Keratinocyte (primary cell): ENCODE measurements around the gene KCNJ1. TPM values are rescaled to one million over a fixed set of nuclear protein-coding genes. Genes with fewer than 3 reads are reported as not detected.

Experiments
- DNase-seq: peaks from one replicate; pipeline ENCODE4 v3.0.0-alpha.2; 2011; ENCODE audit warnings: low read depth, missing footprints, low spot score
- FAIRE-seq: peaks from 2 replicates; lab custom pipeline; 2011; peaks lifted over from hg19 to GRCh38; lab: Jason Lieb, UNC
- H2AFZ ChIP-seq: 2 replicates; pipeline ENCODE4 v1.6.0; 2012; ENCODE audit warnings: low read length, control low read depth, inconsistent platforms; ENCODE audit not compliant: control insufficient read depth
- H3K27ac ChIP-seq: 2 replicates; pipeline ENCODE4 v1.5.1; 2011; ENCODE audit warnings: low read length; ENCODE audit not compliant: control insufficient read depth, insufficient read depth
- H3K27me3 ChIP-seq: 3 replicates; pipeline ENCODE4 v1.6.0; 2011; ENCODE audit warnings: low read length; ENCODE audit not compliant: control insufficient read depth, insufficient read depth; ENCODE audit errors: extremely low read depth
- H3K36me3 ChIP-seq, 2 experiments: 2 replicates in 1 of 2; 3 replicates in 1 of 2; pipeline ENCODE4 v1.5.1; 2011; ENCODE audit warnings: low read length in 2 of 2, mild to moderate bottlenecking in 1 of 2; ENCODE audit not compliant: control insufficient read depth in 2 of 2, insufficient read depth in 2 of 2; ENCODE audit errors: extremely low read depth in 1 of 2
- H3K4me1 ChIP-seq: 3 replicates; pipeline ENCODE4 v1.5.1; 2011; ENCODE audit warnings: low read length; ENCODE audit not compliant: control insufficient read depth, insufficient read depth; ENCODE audit errors: extremely low read depth
- H3K4me2 ChIP-seq: 3 replicates; pipeline ENCODE4 v1.6.0; 2011; ENCODE audit warnings: low read depth, low read length; ENCODE audit not compliant: control insufficient read depth, insufficient read depth; ENCODE audit errors: extremely low read depth
- H3K4me3 ChIP-seq, 3 experiments: fragments of 200-600 bp in 1 of 3; sonication (generic) in 1 of 3; 2 replicates in 2 of 3; 3 replicates in 1 of 3; pipeline ENCODE4 v1.5.1; 2011 to 2016; ENCODE audit warnings: low read length in 3 of 3, mild to moderate bottlenecking in 3 of 3, control low read depth in 2 of 3, inconsistent platforms in 1 of 3, low read depth in 1 of 3, mixed read lengths in 1 of 3, mixed run types in 1 of 3, moderate library complexity in 1 of 3; ENCODE audit not compliant: control insufficient read depth in 2 of 3, insufficient read depth in 2 of 3; ENCODE audit errors: extremely low read depth in 1 of 3
- H3K79me2 ChIP-seq: 2 replicates; pipeline ENCODE4 v1.6.0; 2012; ENCODE audit warnings: low read length; ENCODE audit not compliant: control insufficient read depth, insufficient read depth
- H3K9ac ChIP-seq: 3 replicates; pipeline ENCODE4 v1.6.0; 2011; ENCODE audit warnings: low read length; ENCODE audit not compliant: control insufficient read depth, insufficient read depth; ENCODE audit errors: extremely low read depth
- H3K9me1 ChIP-seq: 3 replicates; pipeline ENCODE4 v1.6.0; 2011; ENCODE audit warnings: low read length; ENCODE audit not compliant: control insufficient read depth, insufficient read depth; ENCODE audit errors: extremely low read depth
- H3K9me3 ChIP-seq: 2 replicates; pipeline ENCODE4 v1.5.1; 2012; ENCODE audit warnings: low read depth, low read length; ENCODE audit not compliant: control insufficient read depth
- H4K20me1 ChIP-seq: 3 replicates; pipeline ENCODE4 v1.6.0; 2011; ENCODE audit warnings: low read length; ENCODE audit not compliant: control insufficient read depth, insufficient read depth; ENCODE audit errors: extremely low read depth
- EZH2 ChIP-seq: IDR thresholded peaks from one replicate; pipeline ENCODE4 v1.6.1; 2012; ENCODE audit warnings: inconsistent platforms, mild to moderate bottlenecking, low read length, moderate library complexity
- dilution Hi-C: fragments of 300-500 bp; cut with MboI; formaldehyde crosslinking; loops from one replicate; pipeline ENCODE4 v1.7.0; 2020; ENCODE audit warnings: low sequenced_read_pairs; ENCODE audit not compliant: extremely low pct_ligation_motif_present
- polyA plus RNA-seq, 5 experiments: library from polyadenylated mRNA; depleted of rRNA in 3 of 5; stranded (reverse) in 3 of 5; stranded (forward) in 1 of 5; unstranded in 1 of 5; fragments of >200 nt; gene quantifications; 1 replicate in 1 of 5; 2 replicates in 3 of 5; 3 replicates in 1 of 5; pipeline versions ENCODE4 v1.2.1 to v1.2.3, GENCODE V29; 2011 to 2012; ENCODE audit warnings: missing spikeins in 2 of 5, low read depth in 1 of 5, low replicate concordance in 1 of 5
- TF ChIP-seq, protein P1 (sequence below), 3 experiments: IDR thresholded peaks in 1 of 3; conservative IDR thresholded peaks in 1 of 3; optimal IDR thresholded peaks in 1 of 3; 2 replicates in 2 of 3; 3 replicates in 1 of 3; pipeline versions ENCODE3 to v1.5.1; 2011; ENCODE audit warnings: low read length in 3 of 3, mild to moderate bottlenecking in 3 of 3, moderate library complexity in 2 of 3, control low read depth in 1 of 3, inconsistent platforms in 1 of 3; ENCODE audit not compliant: insufficient read depth in 2 of 3; ENCODE audit errors: extremely low read depth in 1 of 3

Gene KCNJ1
- polyA plus RNA-seq, 1 donor (not counting 4 experiments of a cell fraction or from before 2014, with no cell fraction given), result 0.12 TPM

DNA sequence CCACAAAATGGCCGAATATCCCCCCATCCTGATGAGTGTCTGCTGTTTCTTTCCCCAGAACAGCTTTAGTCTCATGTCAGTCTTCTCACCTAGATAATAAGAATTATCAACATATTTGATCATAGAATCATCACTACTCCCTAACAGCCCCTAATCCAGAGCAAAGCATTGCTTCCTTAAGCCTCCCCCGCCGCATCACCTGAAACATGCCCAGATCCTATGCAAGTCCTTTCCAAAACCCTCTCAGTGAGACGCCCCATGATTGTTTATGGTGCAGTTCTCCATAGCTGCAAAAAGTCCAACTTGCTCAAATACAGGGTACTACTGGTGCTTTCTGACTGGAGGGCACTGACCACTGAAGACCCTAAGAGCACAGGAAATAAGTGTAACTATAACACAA is 20.1 kb downstream of the KCNJ1 start:
- Histone ChIP-seq H3K9me3 (no peaks in the 10 kb centered on the region), H3K4me2 (no peak overlapping the region), H3K4me1 (no peaks in the 10 kb centered on the region), H3K27me3 (no peaks in the 10 kb centered on the region), H3K9ac (no peak overlapping the region), H3K79me2 (no peaks in the 10 kb centered on the region), H3K4me3 (no peak overlapping the region), H2AFZ (no peak overlapping the region), H3K27ac (no peak overlapping the region), H3K36me3 (no peaks in the 10 kb centered on the region), H3K9me1 (no peaks in the 10 kb centered on the region), H4K20me1 (no peaks in the 10 kb centered on the region)
- dilution Hi-C loops, result no loop called here
- TF ChIP-seq, protein P1, sequence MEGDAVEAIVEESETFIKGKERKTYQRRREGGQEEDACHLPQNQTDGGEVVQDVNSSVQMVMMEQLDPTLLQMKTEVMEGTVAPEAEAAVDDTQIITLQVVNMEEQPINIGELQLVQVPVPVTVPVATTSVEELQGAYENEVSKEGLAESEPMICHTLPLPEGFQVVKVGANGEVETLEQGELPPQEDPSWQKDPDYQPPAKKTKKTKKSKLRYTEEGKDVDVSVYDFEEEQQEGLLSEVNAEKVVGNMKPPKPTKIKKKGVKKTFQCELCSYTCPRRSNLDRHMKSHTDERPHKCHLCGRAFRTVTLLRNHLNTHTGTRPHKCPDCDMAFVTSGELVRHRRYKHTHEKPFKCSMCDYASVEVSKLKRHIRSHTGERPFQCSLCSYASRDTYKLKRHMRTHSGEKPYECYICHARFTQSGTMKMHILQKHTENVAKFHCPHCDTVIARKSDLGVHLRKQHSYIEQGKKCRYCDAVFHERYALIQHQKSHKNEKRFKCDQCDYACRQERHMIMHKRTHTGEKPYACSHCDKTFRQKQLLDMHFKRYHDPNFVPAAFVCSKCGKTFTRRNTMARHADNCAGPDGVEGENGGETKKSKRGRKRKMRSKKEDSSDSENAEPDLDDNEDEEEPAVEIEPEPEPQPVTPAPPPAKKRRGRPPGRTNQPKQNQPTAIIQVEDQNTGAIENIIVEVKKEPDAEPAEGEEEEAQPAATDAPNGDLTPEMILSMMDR (optimal IDR thresholded peaks at IDR 0.05 in 1 of 3, IDR thresholded peaks at IDR 0.05 in 1 of 3, conservative IDR thresholded peaks at IDR 0.05 in 1 of 3; ENCODE audit: extremely low read depth in 1 of 3, insufficient read depth in 2 of 3, low read length in 3 of 3), result no peak
- no peak for TF ChIP-seq EZH2
- FAIRE-seq, result no peak
- DNase-seq, result no peak

DNA sequence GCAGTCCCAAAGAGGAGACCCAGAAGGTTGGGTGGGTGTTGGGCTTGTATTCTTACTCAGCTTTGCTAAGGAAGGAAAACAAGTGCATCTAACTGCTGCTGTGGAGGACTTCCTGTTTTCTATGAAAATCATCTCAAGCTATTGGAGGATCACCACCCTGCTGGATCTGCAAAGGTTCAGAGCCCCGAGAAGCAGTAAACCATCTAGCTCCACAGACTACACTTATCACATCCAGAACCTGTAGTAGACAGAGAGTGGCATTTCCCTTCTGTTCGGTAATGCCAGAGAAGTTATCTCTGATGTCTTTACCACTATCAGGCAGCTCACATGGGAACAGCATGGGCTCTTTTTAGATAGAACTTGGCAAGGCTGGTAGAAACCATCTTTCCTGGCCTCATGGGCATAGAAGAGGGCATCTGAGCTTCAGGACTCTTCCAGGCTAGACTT is 21.7 kb downstream of the KCNJ1 start:
- H3K4me3 ChIP-seq, result no peak overlapping the region
- dilution Hi-C loops, result no loop called here
- no peak overlapping the region for H3K27ac ChIP-seq
- no peaks in the 10 kb centered on the region for H4K20me1 ChIP-seq
- H3K27me3 ChIP-seq, result no peaks in the 10 kb centered on the region
- no peak for TF ChIP-seq EZH2
- TF ChIP-seq, protein P1 (optimal IDR thresholded peaks at IDR 0.05 in 1 of 3, IDR thresholded peaks at IDR 0.05 in 1 of 3, conservative IDR thresholded peaks at IDR 0.05 in 1 of 3; ENCODE audit: extremely low read depth in 1 of 3, insufficient read depth in 2 of 3, low read length in 3 of 3), result no peak
- FAIRE-seq, result no peak
- H3K4me2 ChIP-seq, result no peak overlapping the region
- H3K9me3 ChIP-seq, result no peaks in the 10 kb centered on the region
- H3K4me1 ChIP-seq, result no peaks in the 10 kb centered on the region
- no peaks in the 10 kb centered on the region for H3K79me2 ChIP-seq
- H3K36me3 ChIP-seq, result no peaks in the 10 kb centered on the region
- no peak for DNase-seq
- H3K9ac ChIP-seq, result no peak overlapping the region
- H2AFZ ChIP-seq, result no peak overlapping the region
- no peaks in the 10 kb centered on the region for H3K9me1 ChIP-seq
